H9 (cell line): ENCODE results near the gene GRK1. TPM values are rescaled to one million over a fixed set of nuclear protein-coding genes. Genes with fewer than 3 reads are reported as not detected.

Experiments
- DNase-seq: peaks from one replicate; pipeline ENCODE4 v3.0.0-alpha.2; 2017
- H2AFZ ChIP-seq: one replicate; pipeline ENCODE4 v1.6.1; 2013; ENCODE audit warnings: mild to moderate bottlenecking, low read length, control low read depth, moderate library complexity
- H2AK5ac ChIP-seq: 2 replicates; pipeline ENCODE4 v1.6.1; 2013; ENCODE audit warnings: low read length, control low read depth, mixed read lengths; ENCODE audit not compliant: insufficient read length
- H2BK120ac ChIP-seq: one replicate; pipeline ENCODE4 v1.6.1; 2013; ENCODE audit warnings: low read depth, mild to moderate bottlenecking, low read length, control low read depth, inconsistent platforms; ENCODE audit not compliant: poor library complexity, severe bottlenecking
- H2BK12ac ChIP-seq: 2 replicates; pipeline ENCODE4 v1.6.1; 2013; ENCODE audit warnings: low read length, control low read depth, mixed read lengths, low read depth; ENCODE audit not compliant: insufficient read length
- H2BK15ac ChIP-seq: 2 replicates; pipeline ENCODE4 v1.6.1; 2013; ENCODE audit warnings: low read depth, low read length, control low read depth
- H2BK20ac ChIP-seq: one replicate; pipeline ENCODE4 v1.6.1; 2013; ENCODE audit warnings: low read depth, mild to moderate bottlenecking, low read length, control low read depth, inconsistent platforms; ENCODE audit not compliant: poor library complexity, severe bottlenecking
- H2BK5ac ChIP-seq: 2 replicates; pipeline ENCODE4 v1.6.1; 2013; ENCODE audit warnings: low read length, control low read depth, mixed read lengths; ENCODE audit not compliant: insufficient read length
- H3K14ac ChIP-seq: 2 replicates; pipeline ENCODE4 v1.6.1; 2013; ENCODE audit warnings: low read length, control low read depth; ENCODE audit not compliant: insufficient read depth
- H3K18ac ChIP-seq: 2 replicates; pipeline ENCODE4 v1.6.1; 2013; ENCODE audit warnings: low read depth, mild to moderate bottlenecking, mixed read lengths, low read length, control low read depth; ENCODE audit not compliant: insufficient read length
- H3K23ac ChIP-seq: 2 replicates; pipeline ENCODE4 v1.6.1; 2013; ENCODE audit warnings: low read length, control low read depth, mixed read lengths, low read depth; ENCODE audit not compliant: insufficient read length
- H3K23me2 ChIP-seq: 2 replicates; pipeline ENCODE4 v1.6.1; 2013; ENCODE audit warnings: low read depth, mild to moderate bottlenecking, mixed read lengths, low read length, control low read depth; ENCODE audit not compliant: insufficient read length, poor library complexity, severe bottlenecking
- H3K27ac ChIP-seq: 2 replicates; pipeline ENCODE4 v1.5.1; 2013; ENCODE audit warnings: low read length, control low read depth, mixed read lengths, low read depth; ENCODE audit not compliant: insufficient read length
- H3K27me3 ChIP-seq: 2 replicates; pipeline ENCODE4 v1.6.1; 2013; ENCODE audit warnings: low read length, control low read depth, inconsistent platforms; ENCODE audit not compliant: insufficient read depth
- H3K4ac ChIP-seq: 2 replicates; pipeline ENCODE4 v1.6.1; 2013; ENCODE audit warnings: low read depth, mild to moderate bottlenecking, control low read depth, inconsistent platforms, low read length, moderate library complexity
- H3K4me1 ChIP-seq: 2 replicates; pipeline ENCODE4 v1.6.1; 2013; ENCODE audit warnings: low read length, control low read depth, inconsistent platforms; ENCODE audit not compliant: insufficient read depth
- H3K4me2 ChIP-seq: 2 replicates; pipeline ENCODE4 v1.6.1; 2013; ENCODE audit warnings: low read length, control low read depth, mixed read lengths; ENCODE audit not compliant: insufficient read length, insufficient read depth
- H3K56ac ChIP-seq: 2 replicates; pipeline ENCODE4 v1.6.1; 2013; ENCODE audit warnings: low read depth, mild to moderate bottlenecking, mixed read lengths, low read length, control low read depth; ENCODE audit not compliant: insufficient read length
- H3K79me1 ChIP-seq: 2 replicates; pipeline ENCODE4 v1.6.1; 2013; ENCODE audit warnings: low read depth, mild to moderate bottlenecking, moderate library complexity, low read length, control low read depth, inconsistent platforms; ENCODE audit not compliant: insufficient read depth, poor library complexity, severe bottlenecking
- H3K79me2 ChIP-seq: 2 replicates; pipeline ENCODE4 v1.6.1; 2013; ENCODE audit warnings: low read length, control low read depth, inconsistent platforms; ENCODE audit not compliant: insufficient read depth
- H3K9ac ChIP-seq: 2 replicates; pipeline ENCODE4 v1.6.1; 2013; ENCODE audit warnings: low read length, control low read depth, mixed read lengths; ENCODE audit not compliant: insufficient read length; ENCODE audit errors: extremely low read depth
- H3K9me3 ChIP-seq: one replicate; pipeline ENCODE4 v1.6.1; 2013; ENCODE audit warnings: low read depth, low read length, inconsistent platforms; ENCODE audit not compliant: control insufficient read depth
- H3T11ph ChIP-seq: one replicate; pipeline ENCODE4 v1.6.1; 2013; ENCODE audit warnings: mild to moderate bottlenecking, low read length, control low read depth, inconsistent platforms
- H4K20me1 ChIP-seq: one replicate; pipeline ENCODE4 v1.6.1; 2013; ENCODE audit not compliant: control insufficient read depth, insufficient read length, insufficient read depth
- H4K5ac ChIP-seq: 2 replicates; pipeline ENCODE4 v1.6.1; 2013; ENCODE audit warnings: low read depth, mild to moderate bottlenecking, mixed read lengths, low read length, control low read depth; ENCODE audit not compliant: insufficient read length
- H4K8ac ChIP-seq: replicated peaks from 2 replicates; pipeline ENCODE4 v1.6.1; 2013; ENCODE audit warnings: low read length, control low read depth, mixed read lengths, low read depth; ENCODE audit not compliant: insufficient read length
- H4K91ac ChIP-seq: 2 replicates; pipeline ENCODE4 v1.6.1; 2013; ENCODE audit warnings: low read depth, mild to moderate bottlenecking, moderate library complexity, mixed read lengths, low read length, control low read depth; ENCODE audit not compliant: insufficient read length
- H3K27ac Mint-ChIP-seq, 3 experiments: 2 replicates in 2 of 3; 3 replicates in 1 of 3; pipeline ENCODE4 v1.8.0; 2020 to 2021; ENCODE audit warnings: mixed read lengths in 3 of 3, mild to moderate bottlenecking in 1 of 3, moderate library complexity in 1 of 3
- H3K27me3 Mint-ChIP-seq: 2 replicates; pipeline ENCODE4 v1.8.0; 2021; ENCODE audit warnings: low read depth, mild to moderate bottlenecking, moderate library complexity, mixed read lengths
- H3K36me3 Mint-ChIP-seq, 3 experiments: 2 replicates in 2 of 3; 3 replicates in 1 of 3; pipeline ENCODE4 v1.8.0; 2020 to 2021; ENCODE audit warnings: low read depth in 3 of 3, mixed read lengths in 3 of 3; ENCODE audit not compliant: insufficient read depth in 1 of 3
- H3K4me1 Mint-ChIP-seq, 2 experiments: 2 replicates each; pipeline ENCODE4 v1.8.0; 2020; ENCODE audit warnings: mixed read lengths in 2 of 2
- H3K4me3 Mint-ChIP-seq, 2 experiments: 2 replicates in 1 of 2; 3 replicates in 1 of 2; pipeline ENCODE4 v1.8.0; 2020 to 2021; ENCODE audit warnings: mild to moderate bottlenecking in 2 of 2, mixed read lengths in 2 of 2, moderate library complexity in 1 of 2
- H3K9me3 Mint-ChIP-seq, 2 experiments: 2 replicates in 1 of 2; 3 replicates in 1 of 2; pipeline ENCODE4 v1.8.0; 2020; ENCODE audit warnings: mild to moderate bottlenecking in 2 of 2, mixed read lengths in 2 of 2, moderate library complexity in 1 of 2
- WGBS: extraction: QIAGEN DNeasy Blood & Tissue Kit; methylation state at CpG from one replicate; pipeline ENCODE4 v1.1.7; 2013; ENCODE audit warnings: missing lambda C conversion rate, low lambda C conversion rate, mixed read lengths; ENCODE audit not compliant: insufficient read length; ENCODE audit errors: extremely low coverage; 5-methylcytosine and 5-hydroxymethylcytosine counted together
- long read RNA-seq: library from polyadenylated mRNA; unstranded; transcript quantifications from one replicate; pipeline ENCODE4 v2.0.0, GENCODE V29; 2020
- total RNA-seq: library from RNA; stranded (reverse); gene quantifications from 2 replicates; pipeline ENCODE4 v1.2.1, GENCODE V29; 2021
- TF ChIP-seq, protein P1 (sequence below): fragments of 200-600 bp; sonication (generic); conservative IDR thresholded peaks from 3 replicates; pipeline ENCODE4 v1.8.0; 2021; ENCODE audit warnings: antibody characterized with exemption, mild to moderate bottlenecking

Gene GRK1
- total RNA-seq = 0.31 and 0.83 TPM in 2 replicates
- long read RNA-seq = 0 reads

DNA sequence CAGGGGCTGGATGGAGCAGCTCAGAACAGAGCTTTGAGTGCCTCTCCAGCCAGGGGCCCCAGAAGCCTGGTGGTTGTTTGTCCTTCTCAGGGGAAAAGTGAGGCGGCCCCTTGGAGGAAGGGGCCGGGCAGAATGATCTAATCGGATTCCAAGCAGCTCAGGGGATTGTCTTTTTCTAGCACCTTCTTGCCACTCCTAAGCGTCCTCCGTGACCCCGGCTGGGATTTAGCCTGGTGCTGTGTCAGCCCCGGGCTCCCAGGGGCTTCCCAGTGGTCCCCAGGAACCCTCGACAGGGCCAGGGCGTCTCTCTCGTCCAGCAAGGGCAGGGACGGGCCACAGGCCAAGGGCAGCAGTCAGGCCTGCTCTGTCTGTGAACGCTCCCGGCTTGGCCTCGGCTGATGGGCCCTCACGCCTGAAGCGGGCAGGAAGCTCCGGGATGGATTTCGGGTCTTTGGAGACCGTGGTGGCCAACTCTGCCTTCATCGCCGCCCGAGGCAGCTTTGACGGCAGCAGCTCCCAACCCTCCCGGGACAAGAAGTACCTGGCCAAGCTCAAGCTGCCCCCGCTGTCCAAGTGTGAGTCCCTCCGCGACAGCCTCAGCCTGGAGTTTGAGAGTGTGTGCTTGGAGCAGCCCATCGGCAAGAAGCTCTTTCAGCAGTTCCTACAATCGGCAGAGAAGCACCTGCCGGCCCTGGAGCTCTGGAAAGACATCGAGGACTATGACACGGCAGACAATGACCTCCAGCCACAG, at the start of gene GRK1:
GRK1 (plus strand) TSS at position 269 of the 751 bp plus-strand sequence; CDS start at position 437, 168 bp downstream.
- Histone ChIP-seq H3K79me1 (no peaks in the 10 kb centered on the region), H2BK20ac (no peak within 1 kb of the TSS), H2AFZ (no peak within 1 kb of the TSS), H3K27ac (no peak within 1 kb of the TSS), H2BK5ac (no peak within 1 kb of the TSS), H4K8ac (no peak within 1 kb of the TSS), H2BK12ac (no peak within 1 kb of the TSS), H3K27me3 (no peaks in the 10 kb centered on the region), H3K4me1 (no peaks in the 10 kb centered on the region), H3K14ac (no peak within 1 kb of the TSS; the same call in 1 of the 2 replicates), H2AK5ac (no peak within 1 kb of the TSS), H4K20me1 (no peaks in the 10 kb centered on the region), H3T11ph (no peak within 1 kb of the TSS), H3K9ac (no peak within 1 kb of the TSS), H3K23ac (no peak within 1 kb of the TSS), H3K18ac (peak within 1 kb of the TSS; percentile 48), H2BK120ac (no peak within 1 kb of the TSS), H3K56ac (no peak within 1 kb of the TSS), H4K91ac (peak within 1 kb of the TSS; percentile 6), H3K9me3 (no peaks in the 10 kb centered on the region), H2BK15ac (no peak within 1 kb of the TSS), H3K4me2 (no peak within 1 kb of the TSS), H3K23me2 (no peaks in the 10 kb centered on the region), H3K79me2 (no peaks in the 10 kb centered on the region), H4K5ac (no peak within 1 kb of the TSS), H3K4ac (no peak within 1 kb of the TSS; the same call in 1 of the 2 replicates)
- H3K36me3 Mint-ChIP-seq = peaks cover 0 to 1% (median 0%) of the 10 kb centered on the region in 3 experiments; a peak in 2 of 7 replicates
- no CpG with 5 or more reads among the region's 32 CpGs for WGBS
- H3K27ac Mint-ChIP-seq = peak within 1 kb of the TSS in 1 of 3 experiments; percentile 89; a peak in 2 of 7 replicates
- no peak for DNase-seq
- TF ChIP-seq, protein P1, sequence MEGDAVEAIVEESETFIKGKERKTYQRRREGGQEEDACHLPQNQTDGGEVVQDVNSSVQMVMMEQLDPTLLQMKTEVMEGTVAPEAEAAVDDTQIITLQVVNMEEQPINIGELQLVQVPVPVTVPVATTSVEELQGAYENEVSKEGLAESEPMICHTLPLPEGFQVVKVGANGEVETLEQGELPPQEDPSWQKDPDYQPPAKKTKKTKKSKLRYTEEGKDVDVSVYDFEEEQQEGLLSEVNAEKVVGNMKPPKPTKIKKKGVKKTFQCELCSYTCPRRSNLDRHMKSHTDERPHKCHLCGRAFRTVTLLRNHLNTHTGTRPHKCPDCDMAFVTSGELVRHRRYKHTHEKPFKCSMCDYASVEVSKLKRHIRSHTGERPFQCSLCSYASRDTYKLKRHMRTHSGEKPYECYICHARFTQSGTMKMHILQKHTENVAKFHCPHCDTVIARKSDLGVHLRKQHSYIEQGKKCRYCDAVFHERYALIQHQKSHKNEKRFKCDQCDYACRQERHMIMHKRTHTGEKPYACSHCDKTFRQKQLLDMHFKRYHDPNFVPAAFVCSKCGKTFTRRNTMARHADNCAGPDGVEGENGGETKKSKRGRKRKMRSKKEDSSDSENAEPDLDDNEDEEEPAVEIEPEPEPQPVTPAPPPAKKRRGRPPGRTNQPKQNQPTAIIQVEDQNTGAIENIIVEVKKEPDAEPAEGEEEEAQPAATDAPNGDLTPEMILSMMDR = no peak
- no peak within 1 kb of the TSS for H3K4me3 Mint-ChIP-seq
- peaks cover 2 to 8% of the 10 kb centered on the region in 2 experiments; a peak in 2 of 4 replicates for H3K4me1 Mint-ChIP-seq
- no peaks in the 10 kb centered on the region for H3K27me3 Mint-ChIP-seq
- 0 out of 5 replicates have a peak, but pooled peaks cover 0 to under 1% of the 10 kb centered on the region in 2 experiments for H3K9me3 Mint-ChIP-seq
